Urothelium cell line (cell line): ENCODE data around the gene APLNR.
A peak's percentile ranks its signal among the peaks of the same experiment; 100 is the strongest.

Experiments used
- DNase-seq: peaks from one replicate; pipeline ENCODE4 v3.0.0; 2011; ENCODE audit warnings: low spot score, mixed read lengths
- FAIRE-seq: peaks from 2 replicates; lab custom pipeline; 2011; peaks lifted over from hg19 to GRCh38; lab: Jason Lieb, UNC

Gene APLNR

DNA sequence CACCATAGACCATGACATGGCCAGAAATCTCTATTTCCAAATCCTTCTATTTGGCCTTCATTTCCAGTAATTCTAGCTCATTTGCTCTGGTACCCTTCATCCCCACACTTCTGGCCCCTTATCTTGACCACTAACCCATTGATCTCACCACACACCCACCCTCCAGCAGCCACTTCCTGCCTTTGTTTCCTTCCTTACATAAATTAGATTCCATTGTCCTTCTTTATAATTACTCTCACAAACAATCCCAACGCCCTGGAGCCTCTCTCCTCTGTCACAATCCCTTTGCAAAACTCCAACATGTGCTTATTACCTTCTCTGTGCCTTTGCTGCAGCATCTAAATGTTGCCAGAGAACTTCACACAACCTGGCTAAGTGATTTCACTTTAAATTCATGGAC, 14.8 kb downstream of the APLNR start:
- FAIRE-seq, result no peak
- DNase-seq, result no peak

DNA sequence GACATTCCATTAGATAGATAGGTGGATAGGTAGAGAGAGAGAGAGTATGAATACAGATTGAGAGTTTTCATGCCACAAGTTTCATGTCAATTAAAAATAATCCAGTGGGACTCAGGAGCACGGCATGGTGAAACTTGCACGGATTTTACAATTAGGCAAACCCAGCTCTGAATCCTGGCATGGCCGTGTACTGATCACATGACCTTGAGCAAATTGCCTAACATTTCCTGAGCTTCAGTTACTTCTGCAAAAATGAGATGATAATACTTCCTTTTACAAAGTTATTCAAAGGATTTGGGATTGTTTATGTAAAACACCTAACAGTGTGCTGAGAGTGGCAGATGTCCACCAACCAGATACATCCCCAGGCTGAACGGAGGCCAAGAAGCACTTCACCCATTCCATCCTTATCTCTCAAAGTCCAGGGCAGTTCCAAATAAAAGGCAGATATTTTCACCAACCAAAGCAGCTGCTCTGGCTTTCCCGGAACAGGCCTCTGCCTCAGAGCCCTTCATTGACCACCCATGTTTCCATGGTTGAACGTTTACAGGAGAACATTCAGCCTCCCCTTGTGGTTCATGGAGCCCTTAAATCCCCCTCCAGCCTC, 17.9 kb downstream of the APLNR start:
- DNase-seq (no peak), FAIRE-seq (no peak)

- FAIRE-seq, result no peak
- no peak for DNase-seq
Observed at GRCh38 chr11:57217053-57217452, 20.0 kb downstream of the APLNR start.

DNA sequence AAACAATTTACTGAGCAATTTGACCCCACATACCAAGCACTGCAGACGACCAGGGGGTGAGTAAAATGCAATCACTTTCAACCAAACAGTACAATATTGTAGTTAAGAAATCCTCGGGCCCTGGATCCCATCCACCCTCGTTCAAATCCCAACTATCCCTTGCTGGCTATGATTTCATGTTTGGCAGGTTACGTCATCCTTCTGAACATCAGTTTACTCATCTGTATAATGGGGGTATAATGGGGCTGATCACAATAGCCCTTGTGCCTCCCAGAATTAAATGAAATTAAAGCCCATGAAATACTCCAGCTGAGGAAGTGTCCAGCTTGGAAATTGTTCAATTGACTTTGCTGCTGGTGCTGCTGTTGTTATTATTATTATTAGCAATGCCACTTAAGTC, 20.6 kb downstream of the APLNR start:
- FAIRE-seq, result no peak
- DNase-seq, result no peak

- FAIRE-seq (no peak), DNase-seq (peak; percentile 57)
Observed at GRCh38 chr11:57214494-57214893, 22.6 kb downstream of the APLNR start.

- FAIRE-seq (no peak), DNase-seq (peak; percentile 16)
Observed at GRCh38 chr11:57214098-57214417, 23.0 kb downstream of the APLNR start.

GRCh38 chr11:57213342-57214097, 23.5 kb downstream of the APLNR start:
- DNase-seq, result peak; percentile 28
- peak; percentile 85 for FAIRE-seq

GRCh38 chr11:57210781-57211180, 26.3 kb downstream of the APLNR start:
- DNase-seq, result no peak
- FAIRE-seq, result peak; percentile 42

- DNase-seq (no peak), FAIRE-seq (no peak)
Observed at GRCh38 chr11:57207168-57207567, 29.9 kb downstream of the APLNR start.

DNA sequence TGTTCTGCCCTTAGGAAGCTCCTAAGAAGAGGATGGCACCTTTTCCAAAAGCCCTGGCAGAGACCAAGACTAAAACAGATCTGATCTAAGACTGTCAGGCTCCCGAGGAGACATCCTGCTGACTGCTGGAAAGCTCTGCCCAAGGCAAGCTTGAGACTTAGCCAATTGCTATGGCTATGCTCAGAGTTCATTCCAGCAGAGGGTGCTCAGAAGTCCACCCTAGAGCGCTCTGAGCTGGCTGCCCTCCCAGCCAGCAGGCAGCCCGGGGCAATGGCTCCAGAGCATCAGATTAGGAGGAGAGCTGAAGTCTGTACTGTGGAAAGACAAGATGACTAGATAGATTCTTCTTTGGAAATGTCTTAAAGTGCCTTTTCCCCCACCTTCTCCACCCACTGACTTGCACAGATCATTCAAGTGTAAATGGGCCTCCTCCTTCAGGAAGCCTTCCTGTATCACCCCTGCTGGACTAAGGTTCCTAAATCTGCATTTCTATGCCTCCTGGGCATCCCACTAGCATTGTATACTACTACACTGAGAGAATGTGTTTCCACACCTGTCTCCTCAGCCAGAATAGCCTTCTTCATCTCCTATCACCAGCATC, 31.9 kb downstream of the APLNR start:
- DNase-seq, result no peak
- no peak for FAIRE-seq

- FAIRE-seq (no peak), DNase-seq (no peak)
Observed at GRCh38 chr11:57203882-57204480, 33.1 kb downstream of the APLNR start.

GRCh38 chr11:57203359-57203758, 33.7 kb downstream of the APLNR start:
- DNase-seq (no peak), FAIRE-seq (no peak)

GRCh38 chr11:57202281-57202680, 34.8 kb downstream of the APLNR start:
- no peak for DNase-seq
- FAIRE-seq, result no peak

GRCh38 chr11:57200917-57201316, 36.1 kb downstream of the APLNR start:
- DNase-seq, result no peak
- FAIRE-seq, result no peak

- FAIRE-seq (no peak), DNase-seq (no peak)
Observed at GRCh38 chr11:57199330-57199729, 37.7 kb downstream of the APLNR start.

DNA sequence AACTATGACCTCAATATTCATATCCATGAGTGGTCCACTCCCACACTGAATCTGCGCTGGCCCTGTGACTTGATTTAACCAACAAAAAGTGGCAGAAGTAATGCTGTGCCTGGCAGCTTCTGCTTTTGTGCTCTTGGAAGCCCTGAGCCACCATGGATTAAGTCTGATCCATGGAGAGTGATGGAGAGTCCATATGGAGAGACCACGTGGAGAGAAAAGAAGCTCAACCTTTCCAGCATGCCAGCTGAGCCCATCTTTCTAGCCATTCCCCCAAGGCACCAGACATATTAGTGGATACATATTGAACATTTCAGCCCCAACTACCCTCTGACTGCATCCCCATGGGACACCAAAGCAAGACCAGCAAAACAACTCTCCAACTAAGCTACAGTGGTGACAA, 39.3 kb downstream of the APLNR start:
- DNase-seq, result no peak
- no peak for FAIRE-seq

DNA sequence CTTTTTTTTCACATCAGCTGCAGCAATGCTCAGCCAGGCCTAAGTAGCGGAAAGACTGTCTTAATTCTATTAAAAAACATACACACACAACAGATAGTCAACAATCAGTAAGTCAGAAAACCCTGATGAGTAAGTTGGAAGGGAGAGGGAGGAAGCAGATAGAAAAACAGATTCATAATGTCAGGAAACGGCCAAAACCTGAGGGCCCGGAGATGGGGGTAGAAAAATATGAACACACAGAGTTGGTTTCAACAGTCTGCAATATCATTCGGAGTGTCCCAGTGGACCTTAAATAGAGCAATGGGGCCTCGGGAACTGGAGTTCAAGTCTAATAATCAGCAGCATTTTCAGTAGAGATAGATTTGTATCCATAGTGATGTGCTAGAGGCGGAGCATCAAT, 40.5 kb downstream of the APLNR start:
- FAIRE-seq (no peak), DNase-seq (no peak)

GRCh38 chr11:57192316-57192715, 44.7 kb downstream of the APLNR start:
- DNase-seq (no peak), FAIRE-seq (peak; percentile 58)

DNA sequence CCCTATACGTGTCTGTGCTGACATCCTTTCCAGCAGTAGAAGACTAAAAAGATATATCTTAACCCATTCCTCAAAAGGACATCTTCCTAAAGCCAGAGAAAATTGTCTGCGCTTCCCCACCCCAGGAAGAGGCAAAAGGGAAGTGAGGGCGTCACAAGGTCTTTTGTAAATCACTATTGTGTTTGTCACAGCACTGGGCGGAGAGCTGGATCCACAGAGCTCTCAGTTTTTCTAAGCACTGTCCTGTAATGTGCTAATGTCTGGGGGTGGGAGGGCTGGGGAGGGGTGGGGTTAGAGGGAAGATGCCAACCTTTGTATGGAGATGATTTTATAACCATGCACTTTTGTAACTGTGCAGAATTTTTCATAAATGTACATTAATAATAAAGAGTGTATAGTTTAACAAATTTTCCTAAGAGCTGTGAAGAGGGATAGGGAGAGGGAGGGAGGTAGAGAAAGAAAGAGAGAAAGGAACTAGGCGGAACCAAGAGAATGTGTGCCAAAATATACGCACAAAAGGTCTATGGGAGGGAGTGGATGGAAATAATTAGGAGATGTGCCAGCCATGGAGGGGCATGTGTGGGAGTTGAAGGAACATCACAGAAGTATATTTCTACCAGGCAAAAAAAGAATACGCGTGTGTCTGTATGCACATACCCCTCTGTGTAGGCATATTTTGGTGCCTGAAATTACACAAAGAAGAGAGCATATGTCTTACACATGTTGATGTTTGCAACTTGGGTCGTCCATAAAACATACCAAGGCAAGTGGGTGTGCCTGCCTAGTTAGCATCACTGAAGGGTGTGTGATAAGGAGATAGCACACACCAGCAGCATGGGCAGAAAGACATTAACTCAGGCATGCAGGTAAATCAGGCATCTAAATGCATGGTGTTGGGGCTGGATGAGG, 45.5 kb downstream of the APLNR start:
- no peak for FAIRE-seq

DNA sequence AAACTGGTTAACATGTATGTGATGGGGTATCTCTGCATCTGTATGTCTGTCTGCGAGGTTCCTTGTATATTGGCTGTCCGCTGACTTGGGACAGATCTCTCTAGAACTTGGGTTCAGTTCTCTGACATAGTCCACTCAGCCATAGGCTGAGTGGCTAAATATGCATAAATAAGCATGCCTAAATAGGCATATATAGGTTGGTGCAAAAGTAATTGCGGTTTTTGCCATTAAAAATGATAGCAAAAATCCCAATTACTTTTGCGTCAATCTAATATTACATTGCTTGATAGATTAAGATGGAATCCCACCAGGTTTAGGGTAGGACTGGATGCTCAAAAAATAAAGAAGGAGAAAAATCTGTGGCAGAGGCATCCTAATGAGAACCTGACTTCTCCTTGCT, 46.5 kb downstream of the APLNR start:
- peak; percentile 20 for FAIRE-seq
- DNase-seq, result no peak

More for the DNA sequence above, 45.5 kb downstream of the APLNR start:
- DNase-seq, result no peak
